HL-60/S4 treated with retinoic acid at 250 ng/mL for 4 days and 3 days (cell line): ENCODE results near the gene MYPOP.

Experiments used
- in situ Hi-C: fragments of 300-500 bp; cut with MboI; formaldehyde crosslinking; loops from 2 replicates; pipeline ENCODE4 v1.7.0; 2022; ENCODE audit warnings: low sequenced_read_pairs

The MYPOP gene, protein sequence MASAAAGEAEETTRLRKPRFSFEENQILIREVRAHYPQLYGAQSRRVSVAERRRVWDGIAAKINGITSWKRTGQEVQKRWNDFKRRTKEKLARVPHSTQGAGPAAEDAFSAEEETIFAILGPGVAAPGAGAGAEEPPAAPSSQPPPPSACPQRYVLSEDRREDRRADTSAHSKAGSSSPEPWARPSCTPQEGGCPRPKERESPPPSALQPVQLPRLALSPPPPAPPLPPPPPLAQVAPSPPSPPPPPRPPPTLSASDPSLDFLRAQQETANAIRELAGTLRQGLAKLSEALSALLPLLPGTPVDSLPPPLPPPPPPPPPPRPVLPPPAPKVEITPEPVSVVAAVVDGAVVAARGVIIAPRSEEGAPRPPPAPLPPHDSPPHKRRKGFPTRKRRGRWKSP

GRCh38 chr19:45901912-45902650 is at the start of gene MYPOP:
MYPOP (minus strand) TSS chr19:45902613; CDS start chr19:45901773, 840 bp downstream.
- in situ Hi-C loops, result no loop called here

DNA sequence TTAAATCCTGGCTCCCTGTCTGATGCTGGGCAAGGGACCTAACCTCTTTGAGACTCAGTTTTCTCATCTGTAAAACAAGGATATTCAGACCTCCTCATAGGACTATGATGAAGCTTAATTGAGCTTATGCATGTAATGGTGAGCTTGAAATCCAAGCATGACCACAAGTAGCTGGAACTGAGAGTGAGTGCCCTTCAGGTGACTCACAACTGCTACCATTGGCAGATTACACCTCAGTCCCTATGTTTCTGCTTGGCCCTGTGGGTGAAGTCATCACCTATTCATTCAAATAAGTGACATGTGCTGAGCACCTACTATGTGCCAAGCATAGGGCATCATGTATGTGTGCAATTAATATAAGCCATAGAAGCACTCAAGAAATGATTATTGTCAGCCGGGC is 45.5 kb upstream of the MYPOP start:
- in situ Hi-C loops, result no loop called here

- in situ Hi-C loops, result no loop called here
Measured at GRCh38 chr19:45940515-45940805, 38.0 kb upstream of the MYPOP start.

DNA sequence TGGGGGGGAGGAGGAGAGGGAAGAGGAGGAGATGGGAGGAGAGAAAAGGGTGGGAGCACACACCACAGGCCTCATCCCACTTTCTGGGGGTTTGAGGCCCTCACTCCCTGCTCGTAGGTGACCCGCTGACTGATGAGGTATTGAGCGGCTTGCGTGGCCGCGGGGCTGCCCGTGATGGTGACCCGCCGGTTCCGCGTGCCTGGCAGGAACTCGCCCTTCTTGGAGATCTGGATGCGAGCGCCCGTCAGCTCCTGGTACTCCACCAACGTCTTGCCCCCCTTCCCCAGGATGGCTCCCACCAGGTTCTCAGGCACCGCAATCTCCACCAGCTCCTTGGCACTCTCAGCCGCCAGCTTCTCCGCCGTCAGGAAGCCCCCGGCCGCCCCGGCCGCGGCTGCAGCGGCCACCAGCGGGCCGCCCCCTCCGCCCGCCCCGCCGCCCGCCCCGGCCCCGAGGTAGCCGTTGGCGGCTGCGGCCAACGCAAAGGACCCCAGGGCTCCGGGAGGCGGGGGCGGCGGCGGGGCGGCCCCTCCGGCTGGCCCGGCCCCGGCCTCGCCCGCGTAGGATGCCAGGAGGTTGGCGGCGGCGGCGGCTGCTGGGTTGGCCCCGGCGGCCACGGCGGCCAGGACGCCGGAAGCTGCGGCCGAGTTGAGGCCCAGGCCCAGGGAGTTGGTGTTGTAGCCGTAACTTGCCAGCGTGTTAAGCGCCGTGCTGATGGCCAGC is 37.5 kb upstream of the MYPOP start:
- in situ Hi-C loops, result no loop called here

- in situ Hi-C loops, result no loop called here
Measured at GRCh38 chr19:45938733-45939319, 36.4 kb upstream of the MYPOP start.

DNA sequence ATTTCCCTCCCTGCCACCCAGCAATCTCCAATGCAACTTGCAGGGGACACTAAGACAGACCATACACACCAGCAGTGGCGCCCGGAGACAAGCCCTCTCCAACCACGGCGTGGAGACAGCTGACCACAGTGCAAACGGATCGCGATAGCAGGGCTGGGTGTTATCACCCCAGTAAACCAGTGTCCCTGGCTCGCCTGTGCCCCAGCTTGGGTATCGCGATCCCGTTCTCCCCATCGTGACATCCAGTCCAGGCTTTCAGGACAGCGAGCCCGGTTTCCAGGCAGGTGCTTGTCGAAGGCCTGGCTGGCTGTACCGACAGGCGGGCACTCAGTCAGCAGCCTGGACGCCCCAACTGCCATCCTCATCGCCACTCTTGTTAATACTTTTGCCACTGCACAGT is 32.9 kb upstream of the MYPOP start:
- in situ Hi-C loops, result no loop called here

DNA sequence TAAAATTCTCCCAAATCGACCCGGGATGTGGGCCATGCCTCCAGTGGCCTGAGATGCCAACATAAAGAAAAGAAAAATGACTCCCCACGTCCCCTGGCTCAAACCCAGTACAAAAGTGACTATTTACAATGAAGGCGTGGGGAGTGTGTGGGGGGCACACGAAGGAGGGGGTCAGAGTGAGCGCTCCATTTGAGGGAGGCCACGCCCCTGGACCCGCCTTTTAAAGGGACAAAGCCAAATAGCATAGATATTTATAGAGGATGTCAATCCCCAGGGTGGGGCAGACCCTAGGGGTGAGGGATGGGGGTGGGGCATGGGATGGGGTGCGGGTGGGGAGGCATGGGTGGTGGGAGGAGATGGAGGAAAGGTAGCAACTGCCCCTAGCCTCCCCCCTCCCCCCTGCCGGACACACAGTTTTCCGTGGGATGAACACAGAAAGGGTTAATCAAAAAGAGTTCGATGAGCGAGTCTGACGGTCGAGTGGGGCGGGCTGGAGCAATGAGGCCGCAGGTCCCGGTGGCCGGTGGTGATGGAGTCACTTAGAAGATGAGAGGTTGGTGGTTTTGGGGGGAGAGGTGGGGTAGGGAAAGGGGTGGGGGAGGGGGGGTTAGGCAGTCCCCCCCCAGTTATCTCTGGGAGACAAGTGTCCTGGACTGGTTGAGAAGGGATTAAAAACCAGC is 32.3 kb upstream of the MYPOP start:
- in situ Hi-C loops, result no loop called here

GRCh38 chr19:45933759-45934158 is 31.3 kb upstream of the MYPOP start:
- in situ Hi-C loops, result no loop called here

DNA sequence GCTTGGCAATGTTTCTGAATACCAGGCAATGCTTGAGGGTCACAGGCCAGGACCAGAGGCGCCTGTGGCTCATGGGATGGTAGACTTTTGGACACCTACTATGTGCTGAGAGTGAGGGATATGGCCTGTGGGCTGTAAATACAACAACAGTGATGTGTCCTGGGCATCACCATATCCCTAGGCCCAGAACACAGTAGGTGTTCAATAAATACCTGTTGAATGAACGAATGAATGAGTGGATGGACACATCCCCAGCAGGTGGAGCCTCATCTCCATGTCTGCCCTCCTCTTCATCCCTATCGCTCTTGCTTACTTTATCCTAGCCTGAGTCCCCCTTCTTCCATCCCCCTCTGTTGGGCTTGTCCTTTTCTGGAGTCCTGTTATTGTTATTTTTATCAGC is 28.6 kb upstream of the MYPOP start:
- in situ Hi-C loops, result no loop called here

DNA sequence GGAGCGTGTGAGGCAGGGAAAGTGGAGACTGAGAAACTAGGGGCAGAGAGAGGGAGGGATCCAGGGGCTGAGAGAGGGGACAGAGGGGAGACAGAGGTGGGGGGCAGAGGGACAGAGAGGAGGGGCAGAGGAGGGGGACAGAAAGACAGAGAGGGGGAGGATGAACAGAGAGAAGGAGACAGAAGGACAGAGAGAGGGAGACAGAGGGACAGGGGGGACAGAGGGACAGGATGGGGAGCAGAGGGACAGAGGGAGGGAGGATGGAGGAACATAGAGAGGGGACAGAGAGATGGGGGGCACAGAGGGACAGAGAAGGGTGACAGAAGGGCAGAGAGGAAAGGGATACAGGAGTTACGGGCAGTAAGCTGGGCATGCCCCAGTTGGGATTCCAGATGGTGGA is 26.8 kb upstream of the MYPOP start:
- in situ Hi-C loops, result no loop called here

DNA sequence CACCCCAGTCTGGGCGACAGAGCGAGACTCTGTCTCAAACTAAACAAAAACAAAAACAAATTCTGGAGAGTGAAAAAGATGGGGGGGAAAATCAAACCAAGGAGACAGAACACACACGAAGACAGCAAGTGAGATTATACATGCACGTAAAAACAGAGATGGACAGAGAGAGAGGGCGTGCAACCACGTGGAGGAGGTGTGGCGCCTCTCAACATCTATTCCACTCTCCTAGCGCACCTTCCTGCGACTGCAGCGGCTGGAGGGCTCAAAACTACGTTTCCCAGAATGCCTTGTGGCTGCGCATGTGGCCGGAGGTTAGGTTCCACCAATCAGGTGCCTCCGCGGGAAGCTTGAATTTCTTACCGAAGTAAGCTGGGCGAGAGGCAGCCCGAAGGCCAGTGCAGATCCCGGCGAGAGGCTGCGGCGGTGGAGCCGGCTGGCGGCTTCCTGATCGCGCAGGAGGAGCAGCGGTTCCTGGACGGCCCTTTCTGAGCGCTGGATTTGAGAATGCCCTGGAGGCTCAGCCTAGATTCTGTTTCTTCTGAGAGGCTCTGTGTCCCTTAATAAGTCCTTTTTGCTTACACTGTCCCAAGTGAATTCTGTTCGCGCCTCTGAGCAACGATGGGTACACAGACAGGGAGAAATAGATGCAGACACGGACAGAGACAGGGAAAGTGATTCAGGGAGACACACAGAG is 25.3 kb upstream of the MYPOP start:
- in situ Hi-C loops, result no loop called here

DNA sequence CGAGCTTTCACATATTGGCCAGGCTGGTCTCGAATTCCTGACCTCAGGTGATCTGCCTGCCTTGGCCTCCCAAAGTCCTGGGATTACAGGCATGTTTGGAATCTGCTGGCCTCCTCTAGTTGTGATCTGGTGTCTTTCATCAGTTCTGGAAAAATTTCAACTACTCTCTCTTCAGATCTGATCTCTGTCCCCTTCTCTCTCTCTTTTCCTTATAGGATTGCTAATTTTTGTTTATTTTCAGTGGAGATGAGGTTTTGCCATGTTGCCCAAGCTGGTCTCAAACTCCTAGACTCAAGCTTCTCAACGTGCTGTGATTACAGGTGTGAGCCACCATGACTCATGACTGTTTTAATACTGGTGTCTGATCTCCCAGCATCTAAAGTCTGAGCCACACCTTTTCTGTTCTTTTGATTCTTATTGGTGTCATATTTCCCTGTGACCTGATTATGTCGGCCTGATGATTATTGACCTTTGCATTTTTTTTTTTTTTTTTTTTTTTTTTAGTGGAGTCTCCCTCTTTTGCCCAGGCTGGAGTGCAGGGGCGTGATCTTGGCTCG is 22.6 kb upstream of the MYPOP start:
- in situ Hi-C loops, result no loop called here

DNA sequence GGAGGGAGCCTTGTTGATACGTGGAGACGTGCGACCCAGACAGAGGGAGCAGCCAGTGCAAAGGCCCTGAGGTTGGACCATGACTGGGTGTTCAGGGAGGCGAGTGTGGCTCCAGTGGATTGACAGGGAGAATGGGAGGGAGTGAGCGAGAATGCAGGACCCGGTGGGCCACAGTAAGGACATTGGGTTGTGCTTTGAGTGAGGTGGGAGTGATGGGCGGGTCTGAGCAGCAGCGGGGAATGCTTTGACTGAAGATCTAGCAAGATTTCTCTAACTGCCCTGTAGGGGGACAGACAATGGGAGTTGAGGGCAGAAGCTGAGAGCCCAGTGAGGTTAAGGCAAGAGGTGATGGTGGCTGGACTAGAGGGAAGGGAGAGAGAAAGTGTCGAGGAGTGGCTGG is 19.9 kb upstream of the MYPOP start:
- in situ Hi-C loops, result no loop called here

- in situ Hi-C loops, result no loop called here
Measured at GRCh38 chr19:45920458-45920857, 18.0 kb upstream of the MYPOP start.

- in situ Hi-C loops, result no loop called here
Measured at GRCh38 chr19:45919678-45920077, 17.3 kb upstream of the MYPOP start.

DNA sequence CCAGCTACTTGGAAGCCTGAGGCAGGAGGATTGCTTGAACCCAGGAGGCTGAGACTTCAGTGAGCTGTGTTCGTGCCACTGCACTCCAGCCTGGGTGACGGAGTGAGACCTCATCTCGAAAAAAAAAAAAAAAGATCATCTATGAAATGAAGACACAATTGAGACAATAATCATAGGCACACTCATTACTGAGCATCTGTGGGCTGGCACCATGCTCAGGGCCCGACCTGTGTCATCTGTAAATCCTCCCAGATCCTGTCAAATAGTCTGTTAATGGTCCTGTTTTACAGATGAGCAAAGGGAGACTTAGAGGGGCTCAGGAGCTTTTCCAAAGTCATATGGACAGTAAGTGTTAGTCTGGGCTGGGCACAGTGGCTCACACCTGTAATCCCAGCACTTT is 16.3 kb upstream of the MYPOP start:
- in situ Hi-C loops, result no loop called here

DNA sequence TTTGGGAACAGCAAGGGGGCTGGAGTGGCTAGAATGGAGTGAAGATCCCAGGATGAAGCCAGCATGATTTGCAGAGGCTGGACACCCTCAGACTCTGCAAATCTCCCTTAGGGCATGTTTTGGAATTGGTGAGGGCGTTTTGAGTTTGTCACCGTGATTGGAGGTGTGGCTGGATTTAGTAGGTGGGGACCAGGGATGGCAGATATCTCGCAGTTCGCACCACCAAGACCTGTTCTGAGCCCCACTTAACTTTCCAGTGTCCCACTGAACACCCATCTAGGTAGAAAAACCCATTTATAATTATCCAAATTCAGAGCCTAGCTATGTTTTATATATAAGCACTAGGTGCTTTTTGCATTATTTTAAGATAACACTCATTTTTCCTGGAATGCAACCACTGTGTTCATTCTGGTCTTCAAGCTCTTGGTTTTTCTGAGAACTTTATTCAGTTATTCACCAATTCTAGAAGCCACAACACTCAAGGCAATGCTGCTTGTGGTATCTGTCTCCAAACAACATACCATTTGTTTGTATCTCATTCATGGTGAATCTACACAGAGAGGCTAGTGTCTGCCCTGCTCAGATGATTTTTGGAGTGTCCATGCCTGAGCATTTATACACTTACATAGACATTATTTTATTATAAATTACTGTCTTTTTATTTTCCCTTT is 15.1 kb upstream of the MYPOP start:
- in situ Hi-C loops, result no loop called here

DNA sequence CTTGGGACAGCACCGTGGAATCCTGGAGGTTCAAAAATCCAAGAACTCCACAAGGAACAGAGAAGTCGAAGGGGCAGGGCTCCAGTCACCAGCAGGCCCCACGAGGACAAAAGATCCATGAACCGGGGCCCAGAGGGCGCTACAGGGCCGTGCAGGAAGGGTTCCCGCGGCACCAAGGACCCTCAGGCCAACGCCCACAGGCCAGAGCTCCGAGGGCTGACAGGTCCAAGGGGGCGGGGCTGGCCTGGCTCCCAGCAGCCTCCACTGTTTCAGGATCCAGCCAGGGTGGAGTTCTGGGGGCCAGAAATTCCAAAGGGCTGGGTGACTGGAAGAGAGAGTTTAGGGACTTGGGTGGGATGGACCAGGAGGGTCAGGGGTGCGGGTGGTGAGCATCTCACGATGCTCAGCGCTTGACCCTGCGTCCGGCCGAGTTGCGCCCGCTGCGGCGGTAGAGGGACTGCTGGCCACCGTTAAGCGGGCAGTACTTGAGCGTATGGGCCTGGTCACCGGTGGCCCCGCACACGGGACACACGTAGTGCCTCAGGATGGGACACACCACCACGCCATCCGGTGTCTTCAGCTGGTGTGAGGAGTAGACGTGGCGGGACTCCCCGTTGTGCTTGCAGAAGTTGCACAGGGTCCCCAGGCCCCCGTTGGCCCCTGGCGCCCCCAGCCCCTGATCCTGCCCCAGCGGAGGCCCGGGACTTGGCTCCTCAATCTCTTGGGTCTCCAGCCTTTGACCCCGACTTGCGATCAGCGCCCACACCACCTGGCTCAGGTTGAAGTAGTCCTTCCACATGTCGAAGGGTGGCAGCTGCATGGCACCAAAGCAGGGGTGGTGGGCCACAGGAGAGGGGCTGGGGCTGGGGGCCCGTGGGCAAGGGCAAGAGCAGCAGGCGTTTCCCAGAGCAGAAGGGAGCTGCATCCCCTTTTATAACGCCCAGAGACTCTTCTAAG is 11.7 kb upstream of the MYPOP start, which contains the start of gene NANOS2:
TSS of gene NANOS2 (minus strand) at position 905 of the 957 bp plus-strand sequence. CDS start at position 820, 85 bp downstream.
- in situ Hi-C loops, result no loop called here
